ENCODE data around the gene PSEN1.

The PSEN1 gene

GRCh38 chr14:73258845-73259611, 122.7 kb downstream of the PSEN1 start:
- no peaks in the 10 kb centered on the region for H3K9me3 ChIP-seq (ENCODE audit: control insufficient read depth in 2 of 2, low read length in 2 of 2)

DNA sequence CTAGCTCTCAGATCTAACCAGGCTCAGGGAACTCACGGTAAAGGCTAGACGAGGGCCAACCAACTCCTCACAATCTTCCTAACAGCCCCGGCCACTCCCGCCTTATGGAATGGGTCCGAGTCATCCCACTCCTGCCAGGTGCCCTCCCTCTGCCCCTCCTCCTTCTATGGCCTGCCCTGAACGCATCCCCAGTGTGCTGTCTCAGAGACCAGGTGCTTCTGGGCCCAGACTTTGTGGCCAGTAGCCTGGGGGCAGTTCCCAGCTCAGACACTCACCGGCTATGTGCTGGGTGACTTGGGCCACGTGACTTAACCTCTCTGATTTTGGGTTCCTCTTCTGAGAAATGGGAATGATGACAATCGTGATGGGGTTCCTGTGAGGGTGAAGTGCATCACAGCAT, 123.5 kb downstream of the PSEN1 start:
- H3K27me3 ChIP-seq (ENCODE audit: control insufficient read depth in 2 of 2, insufficient read depth in 2 of 2, low read length in 2 of 2) = no peaks in the 10 kb centered on the region
- H3K9me3 ChIP-seq (ENCODE audit: control insufficient read depth in 2 of 2, low read length in 2 of 2) = no peaks in the 10 kb centered on the region
- H3K4me1 ChIP-seq (ENCODE audit: control insufficient read depth in 2 of 2, insufficient read depth in 2 of 2, low read length in 2 of 2) = no peaks in the 10 kb centered on the region
- no peak overlapping the region for H3K27ac ChIP-seq (ENCODE audit: low read depth in 2 of 2, low read length in 2 of 2)
- H3K4me3 ChIP-seq (ENCODE audit: low read length in 2 of 2) = no peak overlapping the region
- H3K9ac ChIP-seq (ENCODE audit: low read depth in 1 of 2, low read length in 2 of 2) = no peak overlapping the region
- no peaks in the 10 kb centered on the region for H3K36me3 ChIP-seq (ENCODE audit: control insufficient read depth in 2 of 2, insufficient read depth in 2 of 2, low read length in 2 of 2)

More at GRCh38 chr14:73258845-73259611, 122.7 kb downstream of the PSEN1 start:
- H3K4me3 ChIP-seq (ENCODE audit: low read length in 2 of 2) = no peak overlapping the region
- H3K9ac ChIP-seq (ENCODE audit: low read depth in 1 of 2, low read length in 2 of 2) = no peak overlapping the region
- no peaks in the 10 kb centered on the region for H3K27me3 ChIP-seq (ENCODE audit: control insufficient read depth in 2 of 2, insufficient read depth in 2 of 2, low read length in 2 of 2)
- H3K27ac ChIP-seq (ENCODE audit: low read depth in 2 of 2, low read length in 2 of 2) = no peak overlapping the region
- H3K36me3 ChIP-seq (ENCODE audit: control insufficient read depth in 2 of 2, insufficient read depth in 2 of 2, low read length in 2 of 2) = no peaks in the 10 kb centered on the region
- no peaks in the 10 kb centered on the region for H3K4me1 ChIP-seq (ENCODE audit: control insufficient read depth in 2 of 2, insufficient read depth in 2 of 2, low read length in 2 of 2)

DNA sequence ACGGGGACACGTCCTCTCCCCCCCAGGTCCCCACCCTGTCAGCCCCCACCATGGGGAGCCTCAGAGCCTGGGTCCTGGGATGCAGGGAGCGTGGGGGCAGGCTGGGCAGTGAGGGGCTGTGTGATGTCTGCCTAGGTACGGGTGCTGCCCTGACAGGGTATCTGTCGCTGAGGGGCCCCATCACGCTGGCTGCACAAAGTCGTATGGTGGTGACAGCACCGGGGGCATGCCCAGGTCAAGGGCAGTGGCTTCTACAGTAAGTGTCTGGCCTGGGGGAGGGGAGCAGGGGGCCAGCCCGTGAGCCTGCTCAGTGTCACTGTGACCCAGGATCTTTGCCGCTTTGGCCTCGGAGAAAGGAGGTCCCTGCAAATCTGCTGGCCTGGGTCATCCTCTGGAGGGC, 124.3 kb downstream of the PSEN1 start:
- Histone ChIP-seq H3K36me3 (ENCODE audit: control insufficient read depth in 2 of 2, insufficient read depth in 2 of 2, low read length in 2 of 2) (no peaks in the 10 kb centered on the region), H3K27me3 (ENCODE audit: control insufficient read depth in 2 of 2, insufficient read depth in 2 of 2, low read length in 2 of 2) (no peaks in the 10 kb centered on the region), H3K9me3 (ENCODE audit: control insufficient read depth in 2 of 2, low read length in 2 of 2) (no peaks in the 10 kb centered on the region), H3K27ac (ENCODE audit: low read depth in 2 of 2, low read length in 2 of 2) (no peak overlapping the region), H3K9ac (ENCODE audit: low read depth in 1 of 2, low read length in 2 of 2) (no peak overlapping the region), H3K4me3 (ENCODE audit: low read length in 2 of 2) (no peak overlapping the region), H3K4me1 (ENCODE audit: control insufficient read depth in 2 of 2, insufficient read depth in 2 of 2, low read length in 2 of 2) (no peaks in the 10 kb centered on the region)

- no peaks in the 10 kb centered on the region for H3K4me1 ChIP-seq (ENCODE audit: control insufficient read depth in 2 of 2, insufficient read depth in 2 of 2, low read length in 2 of 2)
- no peaks in the 10 kb centered on the region for H3K27me3 ChIP-seq (ENCODE audit: control insufficient read depth in 2 of 2, insufficient read depth in 2 of 2, low read length in 2 of 2)
- H3K36me3 ChIP-seq (ENCODE audit: control insufficient read depth in 2 of 2, insufficient read depth in 2 of 2, low read length in 2 of 2) = no peaks in the 10 kb centered on the region
- no peak overlapping the region for H3K4me3 ChIP-seq (ENCODE audit: low read length in 2 of 2)
- H3K9me3 ChIP-seq (ENCODE audit: control insufficient read depth in 2 of 2, low read length in 2 of 2) = no peaks in the 10 kb centered on the region
- H3K27ac ChIP-seq (ENCODE audit: low read depth in 2 of 2, low read length in 2 of 2) = no peak overlapping the region
- no peak overlapping the region for H3K9ac ChIP-seq (ENCODE audit: low read depth in 1 of 2, low read length in 2 of 2)
Measured at GRCh38 chr14:73261075-73261474, 124.8 kb downstream of the PSEN1 start.

DNA sequence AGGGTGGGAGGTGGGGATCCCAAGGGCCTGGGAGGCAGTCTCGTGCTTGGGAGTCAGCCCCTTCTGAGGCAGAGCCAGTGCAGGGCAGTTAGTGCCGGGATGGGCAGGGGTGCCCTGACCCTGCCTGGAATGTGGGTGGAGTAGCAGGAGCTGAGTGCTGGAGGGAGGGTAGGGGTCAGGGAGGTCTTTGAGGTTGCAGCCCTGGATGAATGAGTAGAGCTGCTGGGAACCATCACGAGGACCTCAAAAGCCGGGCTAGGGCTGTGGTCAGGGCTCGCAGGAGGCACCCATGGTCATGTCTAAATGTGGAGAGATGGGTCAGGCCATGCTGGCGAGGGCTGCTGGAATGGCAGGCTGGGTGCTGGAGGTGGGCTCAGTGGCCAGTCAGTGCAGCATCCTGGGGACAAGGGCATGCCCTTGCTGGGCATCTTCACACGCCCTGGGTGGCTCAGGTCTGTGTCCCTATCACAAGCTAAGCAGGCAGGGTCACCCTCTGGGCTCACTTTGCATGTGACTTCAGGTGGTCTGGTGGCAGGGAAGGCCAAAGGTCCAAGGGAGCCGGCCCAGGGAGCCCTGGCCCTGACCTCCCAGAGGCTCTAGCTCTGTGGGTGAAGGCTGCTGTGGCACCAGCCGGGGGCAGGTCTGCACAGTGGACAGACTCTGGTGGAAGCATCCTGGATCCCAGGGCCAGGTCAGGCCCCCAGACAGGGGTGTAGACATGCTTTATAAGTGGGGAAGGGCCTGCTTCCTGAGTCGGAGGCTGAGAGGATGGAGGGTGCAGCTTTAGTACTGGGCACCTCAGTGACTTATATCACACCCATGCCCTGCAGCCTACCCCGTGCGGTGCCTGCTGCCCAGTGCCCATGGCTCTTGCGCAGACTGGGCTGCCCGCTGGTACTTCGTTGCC, 125.5 kb downstream of the PSEN1 start:
- H3K4me3 ChIP-seq (ENCODE audit: low read length in 2 of 2) = no peak overlapping the region
- H3K9ac ChIP-seq (ENCODE audit: low read depth in 1 of 2, low read length in 2 of 2) = no peak overlapping the region
- no peaks in the 10 kb centered on the region for H3K4me1 ChIP-seq (ENCODE audit: control insufficient read depth in 2 of 2, insufficient read depth in 2 of 2, low read length in 2 of 2)
- H3K9me3 ChIP-seq (ENCODE audit: control insufficient read depth in 2 of 2, low read length in 2 of 2) = no peaks in the 10 kb centered on the region
- no peak overlapping the region for H3K27ac ChIP-seq (ENCODE audit: low read depth in 2 of 2, low read length in 2 of 2)
- no peaks in the 10 kb centered on the region for H3K36me3 ChIP-seq (ENCODE audit: control insufficient read depth in 2 of 2, insufficient read depth in 2 of 2, low read length in 2 of 2)
- H3K27me3 ChIP-seq (ENCODE audit: control insufficient read depth in 2 of 2, insufficient read depth in 2 of 2, low read length in 2 of 2) = no peaks in the 10 kb centered on the region

DNA sequence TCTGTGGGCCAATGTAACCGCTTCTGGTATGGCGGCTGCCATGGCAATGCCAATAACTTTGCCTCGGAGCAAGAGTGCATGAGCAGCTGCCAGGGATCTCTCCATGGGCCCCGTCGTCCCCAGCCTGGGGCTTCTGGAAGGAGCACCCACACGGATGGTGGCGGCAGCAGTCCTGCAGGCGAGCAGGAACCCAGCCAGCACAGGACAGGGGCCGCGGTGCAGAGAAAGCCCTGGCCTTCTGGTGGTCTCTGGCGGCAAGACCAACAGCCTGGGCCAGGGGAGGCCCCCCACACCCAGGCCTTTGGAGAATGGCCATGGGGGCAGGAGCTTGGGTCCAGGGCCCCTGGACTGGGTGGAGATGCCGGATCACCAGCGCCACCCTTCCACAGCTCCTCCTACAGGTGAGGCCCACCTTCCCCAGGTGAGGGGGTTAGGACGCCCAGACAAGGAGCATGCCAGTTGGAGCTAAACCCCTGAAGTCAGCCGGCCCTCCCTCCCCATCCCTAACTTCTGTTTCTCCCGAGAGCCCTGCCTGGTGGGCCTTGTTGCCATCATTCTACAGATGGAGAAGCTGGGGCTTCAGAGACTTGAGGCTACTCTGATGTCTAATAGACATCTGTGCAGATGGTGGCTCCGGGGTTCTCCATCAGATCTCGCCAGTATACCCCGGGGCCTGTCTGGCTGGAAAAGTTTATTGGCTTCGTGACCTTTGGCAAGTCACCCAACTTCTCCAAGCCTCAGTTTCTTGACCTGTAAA, 126.3 kb downstream of the PSEN1 start:
- no peaks in the 10 kb centered on the region for H3K4me1 ChIP-seq (ENCODE audit: control insufficient read depth in 2 of 2, insufficient read depth in 2 of 2, low read length in 2 of 2)
- H3K9me3 ChIP-seq (ENCODE audit: control insufficient read depth in 2 of 2, low read length in 2 of 2) = no peaks in the 10 kb centered on the region
- no peak overlapping the region for H3K9ac ChIP-seq (ENCODE audit: low read depth in 1 of 2, low read length in 2 of 2)
- no peaks in the 10 kb centered on the region for H3K36me3 ChIP-seq (ENCODE audit: control insufficient read depth in 2 of 2, insufficient read depth in 2 of 2, low read length in 2 of 2)
- H3K27me3 ChIP-seq (ENCODE audit: control insufficient read depth in 2 of 2, insufficient read depth in 2 of 2, low read length in 2 of 2) = no peaks in the 10 kb centered on the region
- H3K27ac ChIP-seq (ENCODE audit: low read depth in 2 of 2, low read length in 2 of 2) = no peak overlapping the region
- no peak overlapping the region for H3K4me3 ChIP-seq (ENCODE audit: low read length in 2 of 2)

DNA sequence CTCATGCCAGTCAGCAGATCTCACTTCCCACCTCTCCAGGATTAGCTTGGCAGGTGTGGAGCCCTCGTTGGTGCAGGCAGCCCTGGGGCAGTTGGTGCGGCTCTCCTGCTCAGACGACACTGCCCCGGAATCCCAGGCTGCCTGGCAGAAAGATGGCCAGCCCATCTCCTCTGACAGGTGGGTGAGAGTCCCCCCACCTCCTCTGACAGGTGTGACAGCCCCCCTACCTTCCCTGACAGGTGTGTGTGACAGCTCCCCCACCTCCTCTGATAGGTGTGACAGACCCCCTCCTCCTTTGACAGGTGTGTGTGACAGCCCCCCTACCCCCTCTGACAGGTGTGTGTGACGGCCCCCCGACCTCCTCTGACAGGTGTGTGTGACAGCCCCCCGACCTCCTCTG, 127.3 kb downstream of the PSEN1 start:
- no peak overlapping the region for H3K27ac ChIP-seq (ENCODE audit: low read depth in 2 of 2, low read length in 2 of 2)
- H3K4me3 ChIP-seq (ENCODE audit: low read length in 2 of 2) = no peak overlapping the region
- H3K27me3 ChIP-seq (ENCODE audit: control insufficient read depth in 2 of 2, insufficient read depth in 2 of 2, low read length in 2 of 2) = no peaks in the 10 kb centered on the region
- H3K36me3 ChIP-seq (ENCODE audit: control insufficient read depth in 2 of 2, insufficient read depth in 2 of 2, low read length in 2 of 2) = no peaks in the 10 kb centered on the region
- H3K9me3 ChIP-seq (ENCODE audit: control insufficient read depth in 2 of 2, low read length in 2 of 2) = no peaks in the 10 kb centered on the region
- H3K4me1 ChIP-seq (ENCODE audit: control insufficient read depth in 2 of 2, insufficient read depth in 2 of 2, low read length in 2 of 2) = no peaks in the 10 kb centered on the region
- H3K9ac ChIP-seq (ENCODE audit: low read depth in 1 of 2, low read length in 2 of 2) = no peak overlapping the region

GRCh38 chr14:73264080-73264884, 128.0 kb downstream of the PSEN1 start:
- Histone ChIP-seq H3K9ac (ENCODE audit: low read depth in 1 of 2, low read length in 2 of 2) (no peak overlapping the region), H3K4me1 (ENCODE audit: control insufficient read depth in 2 of 2, insufficient read depth in 2 of 2, low read length in 2 of 2) (no peaks in the 10 kb centered on the region), H3K27ac (ENCODE audit: low read depth in 2 of 2, low read length in 2 of 2) (no peak overlapping the region), H3K27me3 (ENCODE audit: control insufficient read depth in 2 of 2, insufficient read depth in 2 of 2, low read length in 2 of 2) (no peaks in the 10 kb centered on the region), H3K9me3 (ENCODE audit: control insufficient read depth in 2 of 2, low read length in 2 of 2) (no peaks in the 10 kb centered on the region), H3K36me3 (ENCODE audit: control insufficient read depth in 2 of 2, insufficient read depth in 2 of 2, low read length in 2 of 2) (no peaks in the 10 kb centered on the region), H3K4me3 (ENCODE audit: low read length in 2 of 2) (no peak overlapping the region)

- Histone ChIP-seq H3K9ac (ENCODE audit: low read depth in 1 of 2, low read length in 2 of 2) (no peak overlapping the region), H3K4me3 (ENCODE audit: low read length in 2 of 2) (no peak overlapping the region), H3K9me3 (ENCODE audit: control insufficient read depth in 2 of 2, low read length in 2 of 2) (no peaks in the 10 kb centered on the region), H3K4me1 (ENCODE audit: control insufficient read depth in 2 of 2, insufficient read depth in 2 of 2, low read length in 2 of 2) (no peaks in the 10 kb centered on the region), H3K27ac (ENCODE audit: low read depth in 2 of 2, low read length in 2 of 2) (no peak overlapping the region), H3K27me3 (ENCODE audit: control insufficient read depth in 2 of 2, insufficient read depth in 2 of 2, low read length in 2 of 2) (no peaks in the 10 kb centered on the region), H3K36me3 (ENCODE audit: control insufficient read depth in 2 of 2, insufficient read depth in 2 of 2, low read length in 2 of 2) (no peaks in the 10 kb centered on the region)
Measured at GRCh38 chr14:73264885-73265720, 128.8 kb downstream of the PSEN1 start.

Data from mucosa of rectum (tissue), 2 donors.